ENCODE data around the gene ABR. TPM values are rescaled to one million over a fixed set of nuclear protein-coding genes. Genes with fewer than 3 reads are reported as not detected.
"Not testable (repeated sequence)": the region's sequence is repeated elsewhere in the genome, so short reads cannot be mapped to it uniquely, and the experiment has no call there.

ABR gene
- total RNA-seq, 1 donor from 2014 or later: 147 TPM

GRCh38 chr17:1203111-1203966 lies 23.6 kb upstream of the ABR start:
- intact Hi-C loops (cut with DNase I): no loop called here
- ATAC-seq (peak; percentile 79), DNase-seq (ENCODE audit: missing footprints) (peak; percentile 87)

GRCh38 chr17:1202291-1202690 lies 22.5 kb upstream of the ABR start:
- peak; percentile 6 for DNase-seq (ENCODE audit: missing footprints)

GRCh38 chr17:1201132-1201702 lies 21.4 kb upstream of the ABR start:
- intact Hi-C loops (cut with DNase I): no loop called here
- ATAC-seq: no peak
- DNase-seq (ENCODE audit: missing footprints): peak; percentile 40

More at GRCh38 chr17:1202291-1202690, 22.5 kb upstream of the ABR start:
- intact Hi-C loops (cut with DNase I): no loop called here
- ATAC-seq: no peak

GRCh38 chr17:1199271-1199743 lies 19.5 kb upstream of the ABR start:
- peak; percentile 9 for DNase-seq (ENCODE audit: missing footprints)
- intact Hi-C loops (cut with DNase I); ATAC-seq: not testable (repeated sequence)

- ATAC-seq (peak; percentile 75), DNase-seq (ENCODE audit: missing footprints) (peak; percentile 87)
- intact Hi-C loops (cut with DNase I): no loop called here
Observed at GRCh38 chr17:1197781-1198490, 18.2 kb upstream of the ABR start.

GRCh38 chr17:1197379-1197778 lies 17.6 kb upstream of the ABR start:
- no peak for DNase-seq (ENCODE audit: missing footprints)
- ATAC-seq: peak; percentile 21
- intact Hi-C loops (cut with DNase I): no loop called here

- DNase-seq (ENCODE audit: missing footprints) (no peak), ATAC-seq (no peak)
- intact Hi-C loops (cut with DNase I): no loop called here
Observed at GRCh38 chr17:1196946-1197345, 17.2 kb upstream of the ABR start.

GRCh38 chr17:1192911-1193699 lies 13.3 kb upstream of the ABR start:
- intact Hi-C loops (cut with DNase I): no loop called here
- ATAC-seq (no peak), DNase-seq (ENCODE audit: missing footprints) (no peak)

GRCh38 chr17:1190751-1191331 lies 11.1 kb upstream of the ABR start:
- ATAC-seq: no peak
- intact Hi-C loops (cut with DNase I): no loop called here
- DNase-seq (ENCODE audit: missing footprints): peak; percentile 65

- peak; percentile 58 for ATAC-seq
- DNase-seq (ENCODE audit: missing footprints): peak; percentile 90
- intact Hi-C loops (cut with DNase I): no loop called here
Observed at GRCh38 chr17:1188812-1189504, 9.2 kb upstream of the ABR start.

GRCh38 chr17:1186923-1187771 lies 7.4 kb upstream of the ABR start:
- peak; percentile 93 for ATAC-seq
- peak; percentile 94 for DNase-seq (ENCODE audit: missing footprints)
- intact Hi-C loops (cut with DNase I): loop anchor here (1.0 kb wide), 2 partner anchors 22 to 64 kb away; no protein-coding TSS in a partner anchor

GRCh38 chr17:1186214-1186820 lies 6.5 kb upstream of the ABR start:
- intact Hi-C loops (cut with DNase I): no loop called here
- ATAC-seq: no peak
- peak; percentile 59 for DNase-seq (ENCODE audit: missing footprints)

GRCh38 chr17:1183171-1183873 lies 3.5 kb upstream of the ABR start:
- ATAC-seq: no peak
- DNase-seq (ENCODE audit: missing footprints): peak; percentile 55
- intact Hi-C loops (cut with DNase I): no loop called here

GRCh38 chr17:1182811-1183170 lies 3.0 kb upstream of the ABR start:
- intact Hi-C loops (cut with DNase I): no loop called here
- no peak for ATAC-seq
- peak; percentile 0 for DNase-seq (ENCODE audit: missing footprints)

GRCh38 chr17:1181753-1182137 lies 2.0 kb upstream of the ABR start:
- intact Hi-C loops (cut with DNase I): no loop called here
- DNase-seq (ENCODE audit: missing footprints) (no peak), ATAC-seq (no peak)
